Spleen (tissue), 11 donors: Measurements from ENCODE around the gene SIRPA. TPM values are rescaled to one million over a fixed set of nuclear protein-coding genes. Genes with fewer than 3 reads are reported as not detected.
A peak's percentile ranks its signal among the peaks of the same experiment; 100 is the strongest.
"Not testable (repeated sequence)": the region's sequence is repeated elsewhere in the genome, so short reads cannot be mapped to it uniquely, and the experiment has no call there.

ENCODE experiments used
- DNase-seq: peaks from one replicate; pipeline ENCODE4 v3.0.0-alpha.2; 2020
- H3K27ac ChIP-seq, 8 donors: fragments of 200-600 bp; sonication (generic) in 7 of 8; 1 replicate in 4 of 8; 2 replicates in 4 of 8; pipeline versions ENCODE4 v1.5.0 to v1.8.0; 2016 to 2021; ENCODE audit warnings: inconsistent platforms in 4 of 8, mild to moderate bottlenecking in 4 of 8, moderate library complexity in 1 of 8
- H3K27me3 ChIP-seq, 7 donors: fragments of 200-600 bp; sonication (generic) in 6 of 7; replicated peaks in 1 of 7; 1 replicate in 4 of 7; 2 replicates in 3 of 7; pipeline versions ENCODE4 v1.5.0 to v1.8.0; 2016 to 2021; ENCODE audit warnings: inconsistent platforms in 3 of 7, mild to moderate bottlenecking in 1 of 7
- H3K36me3 ChIP-seq, 6 donors: fragments of 200-600 bp; sonication (generic) in 5 of 6; 1 replicate in 4 of 6; 2 replicates in 2 of 6; pipeline versions ENCODE4 v1.5.0 to v1.8.0; 2016 to 2021; ENCODE audit warnings: inconsistent platforms in 2 of 6
- H3K4me1 ChIP-seq, 6 donors: fragments of 200-600 bp; sonication (generic) in 5 of 6; 1 replicate in 3 of 6; 2 replicates in 3 of 6; pipeline versions ENCODE4 v1.5.0 to v1.8.0; 2016 to 2021; ENCODE audit warnings: inconsistent platforms in 3 of 6
- H3K4me3 ChIP-seq, 8 donors: fragments of 200-600 bp; sonication (generic) in 7 of 8; 1 replicate in 4 of 8; 2 replicates in 4 of 8; pipeline versions ENCODE4 v1.5.0 to v1.8.0; 2016 to 2021; ENCODE audit warnings: inconsistent platforms in 4 of 8, mild to moderate bottlenecking in 4 of 8, moderate library complexity in 2 of 8
- H3K9me3 ChIP-seq, 8 donors: fragments of 200-600 bp; sonication (generic) in 7 of 8; 1 replicate in 4 of 8; 2 replicates in 4 of 8; pipeline versions ENCODE4 v1.5.0 to v1.8.0; 2016 to 2021; ENCODE audit warnings: inconsistent platforms in 4 of 8
- CTCF ChIP-seq, 11 experiments: fragments of 200-600 bp in 7 of 11; fragments of 450-650 bp in 4 of 11; sonication (generic) in 4 of 11; IDR thresholded peaks in 8 of 11; conservative IDR thresholded peaks in 3 of 11; 1 replicate in 7 of 11; 2 replicates in 4 of 11; pipeline versions ENCODE4 v1.4.0 to v1.8.0; 2016 to 2021; ENCODE audit warnings: antibody characterized with exemption in 11 of 11, inconsistent platforms in 4 of 11, mild to moderate bottlenecking in 1 of 11
- POLR2A ChIP-seq, 3 donors: fragments of 450-650 bp; IDR thresholded peaks; one replicate each; pipeline ENCODE4 v1.5.1; 2017; ENCODE audit warnings: antibody characterized with exemption in 3 of 3, mild to moderate bottlenecking in 1 of 3
- POLR2AphosphoS5 ChIP-seq, 3 donors: sonication (generic); formaldehyde crosslinking; IDR thresholded peaks; one replicate each; pipeline ENCODE4 v1.5.1; 2017; ENCODE audit warnings: antibody characterized with exemption in 3 of 3
- WGBS, 5 donors: extraction: QIAGEN DNeasy Blood & Tissue Kit in 3 of 5; methylation state at CpG; one replicate each; pipeline versions ENCODE4 v1.1.5 to v1.1.7; 2013 to 2018; 5-methylcytosine and 5-hydroxymethylcytosine counted together
- intact Hi-C: fragments of 100-400 bp; cut with DNase I; formaldehyde crosslinking; loops from one replicate; pipeline ENCODE4 v1.15.0; 2023; ENCODE audit warnings: low total_unique reads
- polyA plus RNA-seq, 3 donors: library from polyadenylated mRNA; stranded (reverse); fragments of 200-250 nt; gene quantifications; one replicate each; pipeline ENCODE4 v1.2.1, GENCODE V29; 2013
- total RNA-seq, 7 donors: library from RNA; depleted of rRNA in 3 of 7; stranded (reverse); fragments of >200 nt in 3 of 7; fragmentation: NEBNext Ultra II Directional in 4 of 7; extraction: Animal tissue kit (Norgen Biotek cat#: 25700) in 4 of 7; gene quantifications; one replicate each; pipeline versions ENCODE4 v1.1.0 to v1.2.1, GENCODE V29; 2016 to 2021
- donor health status: healthy with polysubstance abuse.
- donor health status: DM: no; HTN: no; CAD: no; lungs with moderate emphysema.
- donor health status: DM: no; HTN: no; CAD: no.
- donor health status: Bipolar disorder and iron deficiency.
- donor health status: healthy.
- donor health status: DM: no; HTN: no; CAD: no.
- donor health status: DM: yes; HTN: yes; CAD: no.

Gene SIRPA
- total and polyA plus RNA-seq, 10 donors: 9.8 to 104 (median 38.4) TPM

GRCh38 chr20:1909097-1909496 lies 13.9 kb downstream of the SIRPA start:
- no peak for TF ChIP-seq POLR2A (IDR thresholded peaks at IDR 0.05)
- no peak for TF ChIP-seq POLR2AphosphoS5 (IDR thresholded peaks at IDR 0.05)
- no peak for TF ChIP-seq CTCF (IDR thresholded peaks at IDR 0.05 in 8 of 11, conservative IDR thresholded peaks at IDR 0.05 in 3 of 11)
- no peak for DNase-seq
- 58 to 84% (median 80%) methylated on average over 4 of the region's 4 CpGs for WGBS, 5 donors
- no peaks in the 10 kb centered on the region for H3K27me3 ChIP-seq
- no peaks in the 10 kb centered on the region for H3K9me3 ChIP-seq
- intact Hi-C loops: no loop called here
- H3K27ac ChIP-seq: no peak overlapping the region
- H3K36me3 ChIP-seq: peaks cover 0 to 84% (median 0%) of the 10 kb centered on the region in 6 donors
- H3K4me1 ChIP-seq: peaks cover 0 to 6% (median 0%) of the 10 kb centered on the region in 6 donors
- no peak overlapping the region for H3K4me3 ChIP-seq

- no peak for DNase-seq
- TF ChIP-seq POLR2AphosphoS5 (IDR thresholded peaks at IDR 0.05) (peak in 1 of 3 donors; percentile 2), POLR2A (IDR thresholded peaks at IDR 0.05) (no peak)
- WGBS, 5 donors: 87 to 93% (median 91%) methylated on average over 10 of the region's 10 CpGs
These were observed 16.3 kb downstream of the SIRPA start for GRCh38 chr20:1911536-1911935.

GRCh38 chr20:1912053-1912452 lies 16.8 kb downstream of the SIRPA start:
- peaks cover 0 to 84% (median 11%) of the 10 kb centered on the region in 6 donors for H3K36me3 ChIP-seq
- H3K9me3 ChIP-seq: no peaks in the 10 kb centered on the region
- intact Hi-C loops: no loop called here
- DNase-seq: no peak
- 82 to 90% (median 88%) methylated on average over 12 of the region's 12 CpGs for WGBS, 5 donors
- TF ChIP-seq CTCF (IDR thresholded peaks at IDR 0.05 in 8 of 11, conservative IDR thresholded peaks at IDR 0.05 in 3 of 11) (no peak), POLR2A (IDR thresholded peaks at IDR 0.05) (no peak), POLR2AphosphoS5 (IDR thresholded peaks at IDR 0.05) (peak in 1 of 3 donors; percentile 1)
- H3K27me3 ChIP-seq: no peaks in the 10 kb centered on the region
- H3K4me3 ChIP-seq: no peak overlapping the region
- no peak overlapping the region for H3K27ac ChIP-seq
- H3K4me1 ChIP-seq: peaks cover 0 to 6% (median 0%) of the 10 kb centered on the region in 6 donors

More at GRCh38 chr20:1911536-1911935, 16.3 kb downstream of the SIRPA start:
- Histone ChIP-seq H3K9me3 (no peaks in the 10 kb centered on the region), H3K27ac (no peak overlapping the region), H3K36me3 (peaks cover 0 to 84% (median 11%) of the 10 kb centered on the region in 6 donors), H3K27me3 (no peaks in the 10 kb centered on the region), H3K4me3 (no peak overlapping the region), H3K4me1 (peaks cover 0 to 6% (median 0%) of the 10 kb centered on the region in 6 donors)
- intact Hi-C loops: no loop called here

GRCh38 chr20:1912646-1913045 lies 17.4 kb downstream of the SIRPA start:
- WGBS, 5 donors: 82 to 96% (median 87%) methylated on average over 8 of the region's 8 CpGs
- Histone ChIP-seq H3K36me3 (peaks cover 0 to 84% (median 11%) of the 10 kb centered on the region in 6 donors), H3K9me3 (no peaks in the 10 kb centered on the region), H3K4me3 (no peak overlapping the region), H3K27me3 (no peaks in the 10 kb centered on the region), H3K27ac (no peak overlapping the region), H3K4me1 (peaks cover 0 to 6% (median 0%) of the 10 kb centered on the region in 6 donors)
- intact Hi-C loops: no loop called here
- DNase-seq: no peak
- TF ChIP-seq POLR2AphosphoS5 (IDR thresholded peaks at IDR 0.05): peak in 1 of 3 donors; percentile 23
- TF ChIP-seq POLR2A (IDR thresholded peaks at IDR 0.05): no peak

GRCh38 chr20:1915233-1915632 lies 20.0 kb downstream of the SIRPA start:
- 62 to 93% (median 88%) methylated on average over 5 to 12 of the region's 12 CpGs for WGBS, 5 donors
- H3K27ac ChIP-seq, H3K4me3 ChIP-seq, H3K9me3 ChIP-seq, H3K27me3 ChIP-seq, intact Hi-C loops, DNase-seq, H3K4me1 ChIP-seq: not testable (repeated sequence)
- peaks cover 0 to 92% (median 19%) of the 10 kb centered on the region in 6 donors for H3K36me3 ChIP-seq
